MCF 10A (cell line): ENCODE data around the gene AVPR2. TPM values are rescaled to one million over a fixed set of nuclear protein-coding genes. Genes with fewer than 3 reads are reported as not detected.

Experiments
- BruUV-seq: library from RNA; stranded (reverse); fragments of 400-500 nt; replicated peaks from 2 replicates; lab custom pipeline; 2021; lab: Mats Ljungman, UMichigan
- CTCF ChIA-PET: fragments of 300-600 bp; sonication (Branson Sonifier 250); formaldehyde crosslinking; extraction: SDS; loops from one replicate; lab custom pipeline; 2021; ENCODE audit warnings: antibody characterized with exemption, inconsistent platforms; lab: Yijun Ruan, JAX
- POLR2A ChIA-PET: fragments of 300-600, 350-650 bp; sonication (Branson Sonifier 250); formaldehyde crosslinking; extraction: SDS; loops from one replicate; lab custom pipeline; 2020; ENCODE audit warnings: antibody characterized with exemption, inconsistent platforms; lab: Yijun Ruan, JAX
- DNase-seq: peaks from one replicate; pipeline ENCODE4 v3.0.0-alpha.2; 2018; ENCODE audit not compliant: unreplicated experiment
- H3K27ac Mint-ChIP-seq: one replicate; pipeline ENCODE4 v1.8.0; 2022; ENCODE audit warnings: mild to moderate bottlenecking, low read depth, mixed read lengths; ENCODE audit not compliant: unreplicated experiment
- H3K27me3 Mint-ChIP-seq: one replicate; pipeline ENCODE4 v1.8.0; 2022; ENCODE audit warnings: mixed read lengths; ENCODE audit not compliant: insufficient read depth, unreplicated experiment
- H3K36me3 Mint-ChIP-seq: one replicate; pipeline ENCODE4 v1.8.0; 2022; ENCODE audit warnings: mild to moderate bottlenecking, moderate library complexity, mixed read lengths; ENCODE audit not compliant: insufficient read depth, unreplicated experiment
- H3K4me1 Mint-ChIP-seq: one replicate; pipeline ENCODE4 v1.8.0; 2022; ENCODE audit warnings: mixed read lengths; ENCODE audit not compliant: insufficient read depth, unreplicated experiment
- H3K4me3 Mint-ChIP-seq: one replicate; pipeline ENCODE4 v1.8.0; 2022; ENCODE audit warnings: mild to moderate bottlenecking, moderate library complexity, mixed read lengths; ENCODE audit not compliant: unreplicated experiment
- H3K9me3 Mint-ChIP-seq: one replicate; pipeline ENCODE4 v1.8.0; 2022; ENCODE audit warnings: mixed read lengths; ENCODE audit not compliant: unreplicated experiment
- CTCF ChIP-seq: fragments of 200-600 bp; IDR thresholded peaks from one replicate; pipeline ENCODE4 v1.8.0; 2022; ENCODE audit warnings: antibody characterized with exemption, mild to moderate bottlenecking; ENCODE audit not compliant: unreplicated experiment
- intact Hi-C: fragments of 100-400 bp; cut with micrococcal nuclease; formaldehyde crosslinking; loops from 2 replicates; pipeline ENCODE4 v1.14.1; 2022
- total RNA-seq: library from RNA; stranded (reverse); gene quantifications from 2 replicates; pipeline ENCODE4 v1.2.3, GENCODE V29; 2022

The AVPR2 gene
- total RNA-seq, 1 experiment from 2014 or later, result not detected

- ChIA-PET POLR2A (interaction anchor here (0.6 kb wide), 1 partner anchor 29 kb away, joined by 3 read pairs; no protein-coding TSS in a partner anchor), CTCF (interaction anchor here (0.6 to 4.2 kb wide), 10 partner anchors 13 to 996 kb away, joined by 3 to 50 read pairs (median 4); partner anchors contain the start of gene ARHGAP4)
- Mint-ChIP-seq H3K9me3 (no peaks in the 10 kb centered on the region), H3K27ac (no peak overlapping the region), H3K4me1 (no peaks in the 10 kb centered on the region), H3K36me3 (peaks cover 86% of the 10 kb centered on the region), H3K4me3 (no peak overlapping the region), H3K27me3 (no peaks in the 10 kb centered on the region)
- intact Hi-C loops, result loop anchor here (1.0 kb wide), 1 partner anchor 189 kb away; the partner anchor contains the start of gene PLXNB3
- TF ChIP-seq CTCF, result peak; percentile 96
- no TSS peak for BruUV-seq
- peak; percentile 61 for DNase-seq
Measured at GRCh38 chrX:153953342-153953830, 48.9 kb downstream of the AVPR2 start.

- ChIA-PET CTCF (interaction anchor here (0.6 to 4.2 kb wide), 6 partner anchors 13 to 997 kb away, joined by 3 to 50 read pairs (median 4); no protein-coding TSS in a partner anchor), POLR2A (no interaction called here)
- intact Hi-C loops, result loop anchor here (1.0 kb wide), 1 partner anchor 190 kb away; the partner anchor contains the start of gene PLXNB3
- Mint-ChIP-seq H3K4me3 (no peak overlapping the region), H3K27ac (no peak overlapping the region), H3K36me3 (peaks cover 80% of the 10 kb centered on the region), H3K27me3 (no peaks in the 10 kb centered on the region), H3K9me3 (no peaks in the 10 kb centered on the region), H3K4me1 (no peaks in the 10 kb centered on the region)
- BruUV-seq, result no TSS peak
- no peak for TF ChIP-seq CTCF
- no peak for DNase-seq
Measured at GRCh38 chrX:153953892-153954557, 49.6 kb downstream of the AVPR2 start.

- no peak for DNase-seq
- ChIA-PET CTCF (interaction anchor here (0.5 kb wide), 1 partner anchor 361 kb away, joined by 3 read pairs; no protein-coding TSS in a partner anchor), POLR2A (no interaction called here)
- Mint-ChIP-seq H3K27me3 (no peaks in the 10 kb centered on the region), H3K4me3 (no peak overlapping the region), H3K36me3 (peaks cover 78% of the 10 kb centered on the region), H3K4me1 (no peaks in the 10 kb centered on the region), H3K27ac (no peak overlapping the region), H3K9me3 (no peaks in the 10 kb centered on the region)
- TF ChIP-seq CTCF, result no peak
- TSS peak; percentile 13 for BruUV-seq
- intact Hi-C loops, result no loop called here
Measured at GRCh38 chrX:153954558-153955227, 50.2 kb downstream of the AVPR2 start.

- CTCF ChIA-PET, result interaction anchor here (0.5 kb wide), 1 partner anchor 361 kb away, joined by 3 read pairs; no protein-coding TSS in a partner anchor
- intact Hi-C loops, result no loop called here
- no peak overlapping the region for H3K4me3 Mint-ChIP-seq
- H3K27me3 Mint-ChIP-seq, result no peaks in the 10 kb centered on the region
- H3K9me3 Mint-ChIP-seq, result no peaks in the 10 kb centered on the region
- no peak overlapping the region for H3K27ac Mint-ChIP-seq
- BruUV-seq, result no TSS peak
- no peak for TF ChIP-seq CTCF
- H3K36me3 Mint-ChIP-seq, result peaks cover 77% of the 10 kb centered on the region
- DNase-seq, result no peak
- POLR2A ChIA-PET, result no interaction called here
- H3K4me1 Mint-ChIP-seq, result no peaks in the 10 kb centered on the region
Measured at GRCh38 chrX:153955228-153955732, 50.8 kb downstream of the AVPR2 start.
